ENCODE measurements around the gene EYS. TPM values are rescaled to one million over a fixed set of nuclear protein-coding genes. Genes with fewer than 3 reads are reported as not detected.

EYS gene
- polyA plus RNA-seq, 1 of the 3 experiments (the other 2 are of a cell fraction), result 0.05 TPM

- ChIA-PET POLR2A (no interaction called here), CTCF (interaction anchor here (1.2 kb wide), 1 partner anchor 57 kb away, joined by 3 read pairs; no protein-coding TSS in a partner anchor)
- Histone ChIP-seq H3K4me2 (no peak overlapping the region), H3K27ac (ENCODE audit: low read depth in 2 of 2, low read length in 1 of 2) (no peak overlapping the region), H4K20me1 (ENCODE audit: insufficient read depth) (no peaks in the 10 kb centered on the region), H3K4me3 (ENCODE audit: low read depth in 2 of 2, low read length in 1 of 2) (no peak overlapping the region), H2AFZ (ENCODE audit: low read depth) (no peak overlapping the region), H3K79me2 (ENCODE audit: insufficient read depth) (no peaks in the 10 kb centered on the region), H3K9ac (no peak overlapping the region), H3K27me3 (ENCODE audit: insufficient read depth) (no peaks in the 10 kb centered on the region; the same call in 1 of the 2 replicates), H3K9me2 (no peaks in the 10 kb centered on the region; the same call in 1 of the 2 replicates), H3K4me1 (ENCODE audit: control insufficient read depth in 1 of 2, insufficient read depth in 2 of 2, low read depth in 1 of 2, low read length in 1 of 2) (no peaks in the 10 kb centered on the region; a peak in 1 of 4 replicates), H3K36me3 (replicated peaks in 1 of 2; ENCODE audit: control insufficient read depth in 1 of 2, insufficient read depth in 2 of 2, low read length in 1 of 2) (no peaks in the 10 kb centered on the region), H3F3A (replicated peaks; ENCODE audit: insufficient read depth) (no peaks in the 10 kb centered on the region), H3K9me3 (no peaks in the 10 kb centered on the region)
- DNase-seq, result no peak
- WGBS (ENCODE audit: low lambda C conversion rate), result 73% methylated on average over 4 of the region's 6 CpGs
- TF ChIP-seq SMC3 (IDR thresholded peaks at IDR 0.05; ENCODE audit: low read depth, low read length), result no peak
Observed at GRCh38 chr6:63824722-63825121, 1882.3 kb downstream of the EYS start.

DNA sequence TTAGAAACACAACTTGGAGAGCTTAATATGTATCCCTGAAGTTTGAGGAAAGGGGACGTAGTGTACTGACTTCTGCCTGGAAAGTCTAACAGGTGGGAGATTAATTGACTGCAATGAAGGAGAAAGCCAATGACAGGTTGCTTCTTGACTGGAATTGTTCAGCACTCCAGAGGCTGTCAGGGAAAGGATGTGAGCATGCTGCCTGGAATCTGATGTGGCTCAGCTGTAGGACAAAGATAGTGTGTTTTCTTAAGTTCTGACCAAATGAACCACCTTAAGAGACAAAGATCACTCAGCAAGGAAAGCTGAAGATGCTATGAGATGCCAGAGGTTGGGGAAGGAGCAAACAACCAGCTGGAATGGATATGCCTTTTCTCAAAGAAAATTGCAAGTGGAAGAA, 1885.6 kb downstream of the EYS start:
- Histone ChIP-seq H3K9ac (no peak overlapping the region), H3K27me3 (ENCODE audit: insufficient read depth) (no peaks in the 10 kb centered on the region), H4K20me1 (ENCODE audit: insufficient read depth) (no peaks in the 10 kb centered on the region), H2AFZ (ENCODE audit: low read depth) (no peak overlapping the region), H3K4me2 (no peak overlapping the region), H3K27ac (ENCODE audit: low read depth in 2 of 2, low read length in 1 of 2) (no peak overlapping the region), H3K4me3 (ENCODE audit: low read depth in 2 of 2, low read length in 1 of 2) (no peak overlapping the region), H3K9me3 (no peaks in the 10 kb centered on the region), H3K9me2 (no peaks in the 10 kb centered on the region; the same call in 1 of the 2 replicates), H3K36me3 (replicated peaks in 1 of 2; ENCODE audit: control insufficient read depth in 1 of 2, insufficient read depth in 2 of 2, low read length in 1 of 2) (no peaks in the 10 kb centered on the region), H3F3A (replicated peaks; ENCODE audit: insufficient read depth) (no peaks in the 10 kb centered on the region), H3K4me1 (ENCODE audit: control insufficient read depth in 1 of 2, insufficient read depth in 2 of 2, low read depth in 1 of 2, low read length in 1 of 2) (peaks cover 0 to 14% of the 10 kb centered on the region in 2 experiments; a peak in 2 of 4 replicates), H3K79me2 (ENCODE audit: insufficient read depth) (no peaks in the 10 kb centered on the region)
- WGBS (ENCODE audit: low lambda C conversion rate), result 88% methylated on average over 1 of the region's 1 CpG
- no peak for DNase-seq
- TF ChIP-seq MAX (IDR thresholded peaks at IDR 0.05; ENCODE audit: low read depth) (no peak), GABPA (IDR thresholded peaks at IDR 0.05; ENCODE audit: low read depth) (no peak), TEAD4 (IDR thresholded peaks at IDR 0.05; ENCODE audit: borderline replicate concordance, insufficient read depth) (no peak), NFIC (IDR thresholded peaks at IDR 0.05; ENCODE audit: borderline replicate concordance) (no peak), REST (IDR thresholded peaks at IDR 0.05; ENCODE audit: low read depth, low read length) (no peak), RXRA (IDR thresholded peaks at IDR 0.05; ENCODE audit: borderline replicate concordance, low read depth) (no peak), SMC3 (IDR thresholded peaks at IDR 0.05; ENCODE audit: low read depth, low read length) (no peak), FOXJ3 (CRISPR knock-in tag; IDR thresholded peaks at IDR 0.05) (no peak), YY1 (IDR thresholded peaks at IDR 0.05; ENCODE audit: low read depth) (no peak), JUND (IDR thresholded peaks at IDR 0.05) (no peak), TAF1 (IDR thresholded peaks at IDR 0.05; ENCODE audit: borderline replicate concordance, low read depth, low read length) (no peak)
- TF ChIP-seq, protein P1, sequence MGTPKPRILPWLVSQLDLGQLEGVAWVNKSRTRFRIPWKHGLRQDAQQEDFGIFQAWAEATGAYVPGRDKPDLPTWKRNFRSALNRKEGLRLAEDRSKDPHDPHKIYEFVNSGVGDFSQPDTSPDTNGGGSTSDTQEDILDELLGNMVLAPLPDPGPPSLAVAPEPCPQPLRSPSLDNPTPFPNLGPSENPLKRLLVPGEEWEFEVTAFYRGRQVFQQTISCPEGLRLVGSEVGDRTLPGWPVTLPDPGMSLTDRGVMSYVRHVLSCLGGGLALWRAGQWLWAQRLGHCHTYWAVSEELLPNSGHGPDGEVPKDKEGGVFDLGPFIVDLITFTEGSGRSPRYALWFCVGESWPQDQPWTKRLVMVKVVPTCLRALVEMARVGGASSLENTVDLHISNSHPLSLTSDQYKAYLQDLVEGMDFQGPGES (IDR thresholded peaks at IDR 0.05; ENCODE audit: low read depth, low read length), result no peak
- TF ChIP-seq, protein P2, sequence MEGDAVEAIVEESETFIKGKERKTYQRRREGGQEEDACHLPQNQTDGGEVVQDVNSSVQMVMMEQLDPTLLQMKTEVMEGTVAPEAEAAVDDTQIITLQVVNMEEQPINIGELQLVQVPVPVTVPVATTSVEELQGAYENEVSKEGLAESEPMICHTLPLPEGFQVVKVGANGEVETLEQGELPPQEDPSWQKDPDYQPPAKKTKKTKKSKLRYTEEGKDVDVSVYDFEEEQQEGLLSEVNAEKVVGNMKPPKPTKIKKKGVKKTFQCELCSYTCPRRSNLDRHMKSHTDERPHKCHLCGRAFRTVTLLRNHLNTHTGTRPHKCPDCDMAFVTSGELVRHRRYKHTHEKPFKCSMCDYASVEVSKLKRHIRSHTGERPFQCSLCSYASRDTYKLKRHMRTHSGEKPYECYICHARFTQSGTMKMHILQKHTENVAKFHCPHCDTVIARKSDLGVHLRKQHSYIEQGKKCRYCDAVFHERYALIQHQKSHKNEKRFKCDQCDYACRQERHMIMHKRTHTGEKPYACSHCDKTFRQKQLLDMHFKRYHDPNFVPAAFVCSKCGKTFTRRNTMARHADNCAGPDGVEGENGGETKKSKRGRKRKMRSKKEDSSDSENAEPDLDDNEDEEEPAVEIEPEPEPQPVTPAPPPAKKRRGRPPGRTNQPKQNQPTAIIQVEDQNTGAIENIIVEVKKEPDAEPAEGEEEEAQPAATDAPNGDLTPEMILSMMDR (IDR thresholded peaks at IDR 0.05), result no peak
- CTCF ChIA-PET, result interaction anchor here (1.3 kb wide), 2 partner anchors 19 to 469 kb away, joined by 3 to 4 read pairs; no protein-coding TSS in a partner anchor
- POLR2A ChIA-PET, result no interaction called here

Measured in SK-N-SH (cell line).